NK-92 (cell line): ENCODE data around the gene TFAP2B.

Experiments used
- DNase-seq: peaks from one replicate; lab custom pipeline; 2025; ENCODE audit not compliant: unreplicated experiment; lab: John Stamatoyannopoulos, UW

Gene TFAP2B

GRCh38 chr6:50847890-50848594, 29.4 kb downstream of the TFAP2B start:
- DNase-seq = no peak

DNA sequence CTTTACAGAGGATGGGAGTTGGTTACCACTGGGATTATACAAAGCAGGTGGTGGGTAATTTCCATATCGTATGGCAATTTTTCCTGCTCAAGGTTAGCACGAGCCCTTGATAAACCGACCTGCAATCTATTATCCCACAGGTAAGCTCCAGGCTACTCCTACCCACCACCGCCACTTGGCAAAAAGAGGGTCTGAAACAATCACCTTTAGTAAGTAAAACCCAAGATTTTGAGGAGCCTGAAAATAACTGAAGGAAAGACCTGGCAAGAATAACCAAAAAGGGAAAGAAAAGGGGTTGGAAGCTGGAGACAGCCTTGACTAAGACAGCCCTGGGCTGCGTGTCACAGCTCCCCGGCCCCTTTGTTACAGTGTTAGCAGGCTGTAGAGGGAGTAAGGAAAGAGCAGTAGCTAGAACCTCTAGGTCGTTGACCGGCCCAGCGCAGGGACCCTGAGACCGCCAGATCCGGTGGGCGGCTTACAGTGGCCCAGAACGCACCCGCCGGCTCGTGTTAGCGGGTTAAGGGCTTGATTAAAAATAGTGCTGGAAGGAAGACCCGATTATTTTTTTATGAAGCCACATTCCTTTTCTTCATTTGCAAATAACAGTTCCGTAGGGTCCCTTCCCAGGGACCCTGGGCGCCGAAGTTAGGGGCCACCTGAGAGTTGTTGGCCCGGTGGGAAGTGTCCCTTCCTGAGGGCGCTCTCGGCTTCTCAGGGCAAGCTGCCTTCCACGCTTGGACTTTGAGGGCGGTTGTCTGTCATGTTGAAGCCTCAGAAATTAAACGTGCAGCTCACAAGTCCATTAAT, 30.5 kb downstream of the TFAP2B start:
- DNase-seq = no peak

GRCh38 chr6:50849796-50850180, 31.1 kb downstream of the TFAP2B start:
- DNase-seq = no peak

DNA sequence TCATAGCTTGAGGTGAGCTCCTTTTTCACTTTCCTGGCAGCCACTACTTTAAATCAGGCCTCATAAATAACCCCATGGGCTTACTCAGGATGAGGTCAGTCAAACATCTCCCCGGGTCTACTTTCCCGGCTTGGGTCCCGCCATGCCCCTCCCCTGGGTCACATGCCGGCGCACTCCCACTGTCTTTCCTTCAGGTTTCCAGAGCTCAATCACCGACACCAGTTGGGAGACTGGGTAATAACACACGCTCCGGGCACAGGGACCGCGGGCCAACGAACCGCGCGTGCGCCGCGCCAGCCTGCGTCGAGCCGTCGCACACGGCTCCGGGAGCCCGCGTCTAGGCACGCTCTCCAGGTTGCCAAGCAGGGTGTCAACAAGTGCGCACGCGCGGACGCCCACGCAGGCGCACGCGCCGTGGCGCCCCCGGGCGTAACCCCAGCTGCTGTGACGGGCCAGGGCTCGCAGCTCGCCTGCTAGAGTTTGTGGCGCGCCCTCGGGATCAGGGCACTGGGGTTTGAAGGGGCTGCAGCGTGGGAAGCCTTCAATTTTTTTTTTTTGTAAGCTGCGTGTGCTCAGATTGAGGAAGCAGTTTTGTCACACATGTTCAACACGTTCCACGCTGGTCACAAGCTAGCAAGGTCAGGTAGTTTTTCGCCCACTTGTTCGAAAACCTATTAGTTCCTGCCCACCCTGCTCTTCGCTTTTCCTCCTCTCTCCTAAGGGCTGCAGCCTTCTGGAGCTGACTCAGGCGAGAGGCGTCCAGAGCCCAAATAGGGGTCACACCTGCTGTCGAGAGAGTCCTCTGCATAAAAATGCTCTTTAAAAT, 31.8 kb downstream of the TFAP2B start:
- DNase-seq = no peak

DNA sequence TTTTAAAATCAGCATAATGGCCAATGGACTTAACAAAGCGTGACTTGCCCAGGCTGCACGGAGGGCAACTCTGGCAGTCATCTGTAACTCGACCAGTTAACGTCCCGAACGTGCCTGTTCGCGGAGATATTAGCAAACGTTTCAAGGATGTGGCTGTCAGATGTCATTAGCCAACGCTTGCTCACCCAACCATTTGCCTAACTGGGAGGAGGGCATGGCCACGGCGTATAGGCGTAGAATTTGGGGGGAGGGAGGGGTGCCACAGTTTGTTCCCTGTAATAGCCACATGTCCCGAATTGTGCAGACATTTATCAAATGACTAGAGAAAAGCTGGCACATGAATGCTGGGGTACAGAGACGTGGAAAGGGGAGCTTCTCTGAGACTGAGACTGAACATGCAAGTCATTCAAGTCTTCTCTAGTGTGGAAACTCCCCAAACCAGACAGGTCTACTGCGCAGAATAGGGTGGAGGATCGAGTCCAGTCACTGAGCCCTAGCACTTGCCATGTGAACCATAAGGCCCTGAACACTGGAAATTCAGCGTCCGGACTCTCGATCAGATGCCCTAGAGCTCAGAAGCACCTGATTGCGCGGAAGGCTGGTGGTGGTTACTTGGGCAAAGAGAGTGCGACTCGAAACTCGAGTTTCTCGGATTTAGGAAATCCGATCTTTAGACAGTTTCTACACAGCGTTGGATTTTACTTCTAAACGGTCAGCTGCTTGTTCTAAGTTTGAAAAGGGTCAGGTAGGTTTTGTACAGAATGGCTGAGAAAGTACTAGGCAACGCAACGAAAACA, 32.6 kb downstream of the TFAP2B start:
- DNase-seq = no peak

DNA sequence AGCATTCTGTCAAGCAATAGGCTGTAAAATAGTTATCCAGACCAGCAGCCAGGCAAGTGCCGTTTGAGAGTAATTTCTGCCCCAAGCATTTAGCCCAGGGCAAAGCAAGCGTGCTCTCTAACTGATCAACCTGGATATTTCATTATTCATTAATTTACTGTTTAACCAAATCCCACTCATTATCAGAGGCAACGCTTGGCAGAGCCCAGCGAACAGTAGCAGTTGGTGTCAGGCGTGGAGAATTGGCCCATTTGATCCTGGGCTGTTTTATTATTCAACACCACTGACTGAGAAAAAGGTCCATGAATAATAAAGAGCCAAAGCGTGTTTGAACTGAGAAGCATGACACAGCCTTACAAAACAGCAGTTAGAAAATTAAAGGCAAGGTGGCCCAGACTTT, 35.3 kb downstream of the TFAP2B start:
- no peak for DNase-seq

GRCh38 chr6:50861692-50862091, 43.0 kb downstream of the TFAP2B start:
- no peak for DNase-seq

GRCh38 chr6:50862176-50862575, 43.5 kb downstream of the TFAP2B start:
- no peak for DNase-seq

DNA sequence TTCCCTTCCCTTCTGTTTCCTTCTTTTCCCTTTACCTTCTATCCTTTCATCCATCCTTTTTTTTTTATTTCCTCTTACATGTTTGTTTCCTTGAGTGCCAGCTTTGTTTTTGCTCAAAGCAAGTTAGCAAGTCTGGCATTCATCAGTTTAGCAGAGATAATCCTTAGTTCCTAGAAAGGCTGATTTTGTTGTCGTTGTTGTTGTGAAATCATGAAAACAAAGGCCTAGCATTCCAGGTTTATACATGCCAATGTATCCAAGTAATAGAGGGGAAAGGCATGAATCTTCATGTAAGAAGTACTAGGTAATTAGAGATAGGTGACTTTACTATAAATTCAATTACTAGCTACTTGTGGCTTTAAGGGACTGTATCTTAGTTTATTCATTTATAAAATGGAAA, 45.9 kb downstream of the TFAP2B start:
- DNase-seq = no peak

DNA sequence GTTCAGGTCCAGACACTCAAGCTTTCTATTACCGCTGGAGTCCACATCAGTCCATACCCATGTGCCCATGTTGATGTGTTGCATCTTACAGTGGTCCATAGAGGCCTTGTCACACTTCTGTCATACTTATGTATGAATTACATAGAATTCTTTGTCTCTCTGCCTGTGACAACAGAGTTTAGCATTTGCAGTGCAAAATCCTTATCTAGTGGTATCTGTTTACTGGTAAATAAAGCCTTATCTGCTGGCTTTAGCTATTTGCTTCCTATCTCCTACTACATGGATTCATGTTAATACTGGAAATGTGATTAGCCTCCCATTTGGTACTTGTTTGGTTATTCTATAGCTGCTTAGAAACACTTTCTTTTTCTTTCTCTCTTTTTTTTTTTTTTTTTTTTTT, 49.8 kb downstream of the TFAP2B start:
- DNase-seq = no peak

DNA sequence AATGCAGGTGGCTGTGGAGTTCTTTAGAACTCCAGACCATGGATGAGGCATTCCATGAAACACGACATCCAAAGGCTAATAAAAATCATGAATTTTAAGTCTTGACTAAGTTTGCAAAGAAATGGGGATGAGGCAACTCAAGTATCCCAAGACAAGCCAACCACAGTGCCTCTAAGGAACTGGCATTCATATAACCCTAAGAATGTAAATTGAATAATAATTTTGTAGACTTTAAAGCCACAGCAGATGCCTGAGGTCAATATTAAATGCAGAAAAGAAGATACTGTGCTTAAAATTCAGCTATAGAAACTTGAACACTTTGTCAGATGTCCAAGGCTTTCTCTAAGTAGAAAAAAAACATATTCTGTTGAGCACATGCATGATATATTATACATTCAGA, 54.5 kb downstream of the TFAP2B start:
- no peak for DNase-seq

GRCh38 chr6:50884364-50884763, 65.7 kb downstream of the TFAP2B start:
- no peak for DNase-seq

- no peak for DNase-seq
These were observed 68.4 kb downstream of the TFAP2B start for GRCh38 chr6:50887112-50887511.

- no peak for DNase-seq
These were observed 70.8 kb downstream of the TFAP2B start for GRCh38 chr6:50889497-50889896.

GRCh38 chr6:50889935-50890334, 71.3 kb downstream of the TFAP2B start:
- no peak for DNase-seq

GRCh38 chr6:50890579-50890978, 71.9 kb downstream of the TFAP2B start:
- no peak for DNase-seq

DNA sequence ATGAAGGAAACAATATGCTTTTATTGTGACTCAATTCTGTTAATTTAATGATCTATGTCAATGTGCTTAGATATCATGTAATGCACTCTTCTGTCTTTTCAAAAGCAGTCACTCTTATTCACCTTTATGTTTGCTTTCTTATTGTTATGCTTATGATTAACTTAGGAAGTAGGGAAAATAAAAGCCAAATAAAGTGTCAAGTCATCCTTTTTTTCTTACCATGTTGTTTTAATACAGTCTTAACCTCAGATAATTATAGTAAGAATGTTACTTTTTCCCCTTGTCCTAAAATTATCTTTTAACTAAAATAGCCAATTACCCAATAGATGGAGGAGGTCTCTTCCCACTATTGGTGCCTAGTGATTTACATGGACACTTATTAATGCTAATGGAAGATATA, 72.6 kb downstream of the TFAP2B start:
- DNase-seq = no peak
